K562 (cell line): Measurements from ENCODE around the gene LIX1L. TPM values are rescaled to one million over a fixed set of nuclear protein-coding genes. Genes with fewer than 3 reads are reported as not detected.
A peak's percentile ranks its signal among the peaks of the same experiment; 100 is the strongest.

Source experiments
- ATAC-seq: fragments of 200-7000 bp; cut with Tn5 transposase; 3 replicates; pipeline ENCODE4 v1.9.1; 2020; ENCODE audit warnings: moderate library complexity
- BruUV-seq: library from RNA; stranded (reverse); fragments of 400-500 nt; replicated peaks from 2 replicates; lab custom pipeline; 2021; lab: Mats Ljungman, UMichigan
- CTCF ChIA-PET: fragments of 300-600 bp; formaldehyde crosslinking; extraction: SDS; loops from one replicate; lab custom pipeline; 2021; ENCODE audit warnings: low intra/inter-chr PET ratio; lab: Yijun Ruan, JAX
- POLR2A ChIA-PET: fragments of 300-600, 350-650 bp; sonication (Branson Sonifier 250); formaldehyde crosslinking; extraction: SDS; loops from one replicate; lab custom pipeline; 2021; ENCODE audit warnings: antibody characterized with exemption, inconsistent platforms; lab: Yijun Ruan, JAX
- DNase-seq, 4 experiments: peaks; one replicate each; pipeline versions ENCODE4 v3.0.0 to v3.0.0-alpha.2; 2011 to 2018; ENCODE audit warnings: low spot score in 3 of 4, mixed read lengths in 3 of 4; ENCODE audit errors: extremely low read depth in 1 of 4
- FAIRE-seq: peaks from 2 replicates; lab custom pipeline; 2011; peaks lifted over from hg19 to GRCh38; lab: Jason Lieb, UNC
- H2AFZ ChIP-seq: 2 replicates; pipeline ENCODE4 v1.6.0; 2011; ENCODE audit warnings: low read depth, low read length, control low read depth, inconsistent platforms
- H3K27ac ChIP-seq: fragments of 200-600 bp; 3 replicates; pipeline ENCODE4 v1.8.0; 2011; ENCODE audit warnings: low read depth, mild to moderate bottlenecking, control low read depth, inconsistent platforms, low read length, moderate library complexity, mixed read lengths; ENCODE audit errors: extremely low read depth
- H3K27me3 ChIP-seq, 2 experiments: fragments of 300-600 bp in 1 of 2; 2 replicates in 1 of 2; 3 replicates in 1 of 2; pipeline versions ENCODE4 v1.6.0 to v1.8.0; 2011; ENCODE audit warnings: inconsistent platforms in 2 of 2, low read length in 2 of 2, mild to moderate bottlenecking in 1 of 2, mixed read lengths in 1 of 2, moderate library complexity in 1 of 2; ENCODE audit not compliant: control insufficient read depth in 2 of 2, insufficient read depth in 2 of 2
- H3K36me3 ChIP-seq: fragments of 300-600 bp; 3 replicates; pipeline ENCODE4 v1.8.0; 2011; ENCODE audit warnings: mild to moderate bottlenecking, low read length, inconsistent platforms; ENCODE audit not compliant: control insufficient read depth, insufficient read depth
- H3K4me1 ChIP-seq, 2 experiments: fragments of 200-600 bp in 1 of 2; replicated peaks in 1 of 2; 2 replicates in 1 of 2; 3 replicates in 1 of 2; pipeline versions ENCODE4 v1.5.1 to v1.8.0; 2011; ENCODE audit warnings: inconsistent platforms in 2 of 2, low read length in 2 of 2, mild to moderate bottlenecking in 1 of 2, mixed read lengths in 1 of 2, moderate library complexity in 1 of 2; ENCODE audit not compliant: control insufficient read depth in 2 of 2, insufficient read depth in 2 of 2
- H3K4me2 ChIP-seq: 2 replicates; pipeline ENCODE4 v1.6.1; 2011; ENCODE audit warnings: low read length, control low read depth, inconsistent platforms, mixed read lengths; ENCODE audit not compliant: insufficient read depth
- H3K4me3 ChIP-seq: fragments of 200-600 bp; sonication (generic), shearing (Covaris generic); 2 replicates; pipeline ENCODE4 v1.5.1; 2016; ENCODE audit warnings: control low read depth, inconsistent platforms
- H3K79me2 ChIP-seq: fragments of 200-600 bp; 3 replicates; pipeline ENCODE4 v1.8.0; 2011; ENCODE audit warnings: low read length, inconsistent platforms; ENCODE audit not compliant: control insufficient read depth, insufficient read depth
- H3K9ac ChIP-seq, 2 experiments: 2 replicates each; pipeline versions ENCODE4 v1.6.0 to v1.6.1; 2011; ENCODE audit warnings: low read depth in 2 of 2, low read length in 2 of 2, control low read depth in 1 of 2, inconsistent platforms in 1 of 2, mild to moderate bottlenecking in 1 of 2, mixed read lengths in 1 of 2; ENCODE audit not compliant: insufficient read depth in 1 of 2
- H3K9me1 ChIP-seq: one replicate; pipeline ENCODE4 v1.6.0; 2011; ENCODE audit warnings: inconsistent platforms, mild to moderate bottlenecking, low read length, moderate library complexity; ENCODE audit not compliant: control insufficient read depth, insufficient read depth
- H3K9me3 ChIP-seq: replicated peaks from 2 replicates; pipeline ENCODE4 v1.5.1; 2011; ENCODE audit warnings: low read depth, low read length, inconsistent platforms; ENCODE audit not compliant: control insufficient read depth, insufficient read depth
- H4K20me1 ChIP-seq: replicated peaks from 2 replicates; pipeline ENCODE4 v1.6.1; 2011; ENCODE audit warnings: low read length, inconsistent platforms, mixed read lengths; ENCODE audit not compliant: control insufficient read depth, insufficient read depth
- ETV6 ChIP-seq, 3 experiments: fragments of 150-350 bp in 1 of 3; sonication (generic) in 1 of 3; formaldehyde crosslinking in 1 of 3; IDR thresholded peaks; 2 replicates each; pipeline versions ENCODE4 v1.6.1 to v1.8.0; 2014 to 2022; ENCODE audit warnings: borderline replicate concordance in 2 of 3, low read depth in 2 of 3, antibody characterized with exemption in 1 of 3, low read length in 1 of 3, mild to moderate bottlenecking in 1 of 3, missing genetic modification reagents in 1 of 3
- ILK ChIP-seq: fragments of 450-650 bp; IDR thresholded peaks from 2 replicates; pipeline ENCODE4 v1.6.1; 2016; ENCODE audit warnings: missing genetic modification characterization, low read depth, mild to moderate bottlenecking, missing compliant biosample characterization, moderate library complexity, borderline replicate concordance
- MCM3 ChIP-seq: fragments of 450-650 bp; IDR thresholded peaks from 2 replicates; pipeline ENCODE4 v1.6.1; 2016
- RNF2 ChIP-seq: sonication (generic); IDR thresholded peaks from 2 replicates; pipeline ENCODE4 v1.6.1; 2016
- TBP ChIP-seq: optimal IDR thresholded peaks from 2 replicates; pipeline ENCODE3; 2011; ENCODE audit warnings: low read depth, low read length, improper control_type of control experiment
- TRIM28 ChIP-seq: fragments of 450-650 bp; IDR thresholded peaks from 2 replicates; pipeline ENCODE4 v1.6.1; 2017
- ZFPM2 ChIP-seq: fragments of 250-450 bp; sonication (Bioruptor Pico); IDR thresholded peaks from 2 replicates; pipeline ENCODE4 v1.5.1; 2022; ENCODE audit warnings: mild to moderate bottlenecking
- WGBS: fragments of 100-300 bp; shearing (Covaris generic); methylation state at CpG from one replicate; pipeline ENCODE4 v1.1.6; 2016; ENCODE audit warnings: low coverage, mixed read lengths; ENCODE audit not compliant: insufficient coverage; ENCODE audit errors: missing lambda C conversion rate; 5-methylcytosine and 5-hydroxymethylcytosine counted together
- in situ Hi-C: fragments of 300-500 bp; cut with MboI; formaldehyde crosslinking; loops from 4 replicates; pipeline ENCODE4 v1.15.0; 2018; ENCODE audit warnings: inconsistent platforms, mixed read lengths
- intact Hi-C: fragments of 100-400 bp; cut with micrococcal nuclease; formaldehyde crosslinking; loops from 2 replicates; pipeline ENCODE4 v1.14.2; 2022
- polyA plus RNA-seq, 8 experiments: library from polyadenylated mRNA; depleted of rRNA in 4 of 8; stranded (reverse) in 5 of 8; unstranded in 3 of 8; fragments of >200 nt; fragmentation: Nextera tagmentation in 2 of 8; fragmentation: Illumina TruSeq in 1 of 8; extraction: Ambion mirVana in 2 of 8; extraction: Trizol in 1 of 8; gene quantifications; 2 replicates each; pipeline versions ENCODE4 v1.2.1 to v1.2.3, GENCODE V29; 2011 to 2014; ENCODE audit warnings: inconsistent platforms in 1 of 8, missing spikeins in 1 of 8
- total RNA-seq, 7 experiments: library from RNA; depleted of rRNA in 6 of 7; stranded (reverse); fragments of >200 nt in 6 of 7; fragmentation: Illumina TruSeq in 2 of 7; extraction: Trizol in 2 of 7; gene quantifications; 2 replicates each; pipeline versions ENCODE4 v1.2.1 to v1.2.3, GENCODE V29; 2011 to 2021; ENCODE audit warnings: low replicate concordance in 1 of 7
- TF ChIP-seq, protein P1 (sequence below), 2 experiments: fragments of 450-650 bp; IDR thresholded peaks; 2 replicates each; pipeline ENCODE4 v1.6.1; 2018; ENCODE audit warnings: mild to moderate bottlenecking in 2 of 2, low read depth in 1 of 2; ENCODE audit not compliant: partially characterized antibody in 2 of 2

The LIX1L gene
- total and polyA plus RNA-seq, 9 of the 15 experiments (the other 6 are each of a cell fraction or from before 2014, with no cell fraction given) = 4.6 to 26.5 (median 12.5) TPM

DNA sequence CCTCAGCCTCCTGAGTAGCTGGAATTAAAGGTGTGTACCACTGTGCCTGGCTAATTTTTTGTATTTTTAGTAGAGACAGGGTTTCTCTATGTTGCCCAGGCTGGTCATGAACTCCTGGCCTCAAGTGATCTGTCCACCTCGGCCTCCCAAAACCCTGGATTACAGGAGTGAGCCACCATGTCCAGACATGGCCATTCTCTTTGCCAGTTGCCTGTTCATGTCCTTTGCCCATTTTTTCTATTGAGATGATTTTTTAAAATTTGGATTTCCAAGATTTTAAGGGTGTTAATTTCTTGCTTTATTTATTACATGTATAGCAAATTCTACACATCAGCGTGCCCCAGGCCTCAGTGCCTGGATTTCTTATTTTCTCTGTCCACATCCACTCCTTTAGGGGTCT lies 9.5 kb upstream of the LIX1L start (continued):
- TF ChIP-seq, protein P1, sequence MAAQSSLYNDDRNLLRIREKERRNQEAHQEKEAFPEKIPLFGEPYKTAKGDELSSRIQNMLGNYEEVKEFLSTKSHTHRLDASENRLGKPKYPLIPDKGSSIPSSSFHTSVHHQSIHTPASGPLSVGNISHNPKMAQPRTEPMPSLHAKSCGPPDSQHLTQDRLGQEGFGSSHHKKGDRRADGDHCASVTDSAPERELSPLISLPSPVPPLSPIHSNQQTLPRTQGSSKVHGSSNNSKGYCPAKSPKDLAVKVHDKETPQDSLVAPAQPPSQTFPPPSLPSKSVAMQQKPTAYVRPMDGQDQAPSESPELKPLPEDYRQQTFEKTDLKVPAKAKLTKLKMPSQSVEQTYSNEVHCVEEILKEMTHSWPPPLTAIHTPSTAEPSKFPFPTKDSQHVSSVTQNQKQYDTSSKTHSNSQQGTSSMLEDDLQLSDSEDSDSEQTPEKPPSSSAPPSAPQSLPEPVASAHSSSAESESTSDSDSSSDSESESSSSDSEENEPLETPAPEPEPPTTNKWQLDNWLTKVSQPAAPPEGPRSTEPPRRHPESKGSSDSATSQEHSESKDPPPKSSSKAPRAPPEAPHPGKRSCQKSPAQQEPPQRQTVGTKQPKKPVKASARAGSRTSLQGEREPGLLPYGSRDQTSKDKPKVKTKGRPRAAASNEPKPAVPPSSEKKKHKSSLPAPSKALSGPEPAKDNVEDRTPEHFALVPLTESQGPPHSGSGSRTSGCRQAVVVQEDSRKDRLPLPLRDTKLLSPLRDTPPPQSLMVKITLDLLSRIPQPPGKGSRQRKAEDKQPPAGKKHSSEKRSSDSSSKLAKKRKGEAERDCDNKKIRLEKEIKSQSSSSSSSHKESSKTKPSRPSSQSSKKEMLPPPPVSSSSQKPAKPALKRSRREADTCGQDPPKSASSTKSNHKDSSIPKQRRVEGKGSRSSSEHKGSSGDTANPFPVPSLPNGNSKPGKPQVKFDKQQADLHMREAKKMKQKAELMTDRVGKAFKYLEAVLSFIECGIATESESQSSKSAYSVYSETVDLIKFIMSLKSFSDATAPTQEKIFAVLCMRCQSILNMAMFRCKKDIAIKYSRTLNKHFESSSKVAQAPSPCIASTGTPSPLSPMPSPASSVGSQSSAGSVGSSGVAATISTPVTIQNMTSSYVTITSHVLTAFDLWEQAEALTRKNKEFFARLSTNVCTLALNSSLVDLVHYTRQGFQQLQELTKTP (IDR thresholded peaks at IDR 0.05; ENCODE audit: low read depth in 1 of 2, partially characterized antibody in 2 of 2) = peak in 1 of 2 experiments; percentile 100
- TF ChIP-seq ETV6 (IDR thresholded peaks at IDR 0.05; ENCODE audit: borderline replicate concordance in 1 of 2, low read depth in 2 of 2, low read length in 1 of 2) (no peak), ETV6 (CRISPR knock-in tag; IDR thresholded peaks at IDR 0.05; ENCODE audit: borderline replicate concordance) (no peak), TRIM28 (peak; percentile 75), TBP (no peak)

DNA sequence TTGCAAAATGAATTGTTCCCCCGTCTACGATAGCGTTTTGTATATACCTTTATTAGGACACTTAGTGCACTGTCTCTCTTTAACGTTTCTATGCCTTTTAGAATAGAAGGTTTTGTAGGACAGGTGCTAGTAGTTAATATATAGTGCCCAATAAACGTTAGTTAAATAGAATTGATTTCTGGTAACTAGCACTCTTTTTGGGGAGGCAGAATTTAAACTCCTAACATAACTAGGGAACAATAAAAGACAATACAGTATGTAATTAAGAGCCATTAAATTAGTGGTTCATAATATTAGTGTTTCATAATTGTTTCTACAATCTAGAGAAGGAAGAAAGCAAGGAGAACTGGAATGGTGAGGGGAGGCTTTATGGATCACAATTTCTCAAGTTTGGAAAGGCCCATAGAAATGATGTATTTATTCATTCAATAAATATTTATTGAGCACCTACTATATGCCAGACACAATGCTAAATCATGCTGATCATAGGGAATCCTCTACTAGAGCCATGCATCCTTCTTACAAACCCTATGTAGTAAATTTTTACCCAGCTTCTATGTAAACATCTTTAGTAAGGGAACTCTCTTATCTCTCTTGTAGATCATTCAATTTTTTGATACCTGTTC lies 7.4 kb upstream of the LIX1L start:
- BruUV-seq = no TSS peak
- intact Hi-C loops = no loop called here
- Histone ChIP-seq H2AFZ (peak overlapping the region; percentile 94), H3K27ac (peak overlapping the region; percentile 87), H4K20me1 (no peaks in the 10 kb centered on the region), H3K9ac (peak overlapping the region in 1 of 2 experiments; percentile 88; a peak in 2 of 4 replicates), H3K79me2 (peaks cover 24% of the 10 kb centered on the region), H3K9me1 (no peaks in the 10 kb centered on the region), H3K27me3 (no peaks in the 10 kb centered on the region; a peak in 1 of 5 replicates), H3K9me3 (peaks cover 5% of the 10 kb centered on the region; the same call in 1 of the 2 replicates), H3K36me3 (no peaks in the 10 kb centered on the region), H3K4me1 (peaks cover 23 to 33% of the 10 kb centered on the region in 2 experiments; a peak in 4 of 5 replicates), H3K4me2 (peak overlapping the region; percentile 86), H3K4me3 (peak overlapping the region; percentile 63)
- no peak for ATAC-seq
- in situ Hi-C loops = no loop called here
- ChIA-PET POLR2A (interaction anchor here (1.0 to 4.0 kb wide), 11 partner anchors 11 to 87 kb away, joined by 3 to 50 read pairs (median 8); partner anchors contain the start of gene PEX11B), CTCF (no interaction called here)
- no peak for DNase-seq
- FAIRE-seq = no peak
- WGBS = 0% methylated on average over 5 of the region's 5 CpGs
- no peak for TF ChIP-seq RNF2
- no peak for TF ChIP-seq ZFPM2 (CRISPR knock-in tag)
- no peak for TF ChIP-seq ILK (tag)
- no peak for TF ChIP-seq MCM3
